GM23248 (cell line): Measurements from ENCODE around the gene TMEM225. TPM values are rescaled to one million over a fixed set of nuclear protein-coding genes. Genes with fewer than 3 reads are reported as not detected.

ENCODE experiments used
- DNase-seq: peaks from one replicate; pipeline ENCODE4 v3.0.0-alpha.2; 2015
- H2AFZ ChIP-seq: fragments of 200-600 bp; sonication (generic); 2 replicates; pipeline ENCODE4 v1.6.1; 2016; ENCODE audit warnings: antibody characterized with exemption
- H3F3A ChIP-seq: fragments of 200-600 bp; sonication (generic); 2 replicates; pipeline ENCODE4 v1.6.1; 2016; ENCODE audit warnings: mild to moderate bottlenecking, antibody characterized with exemption, mixed run types; ENCODE audit not compliant: insufficient read depth
- H3K27ac ChIP-seq: fragments of 200-600 bp; sonication (generic); 2 replicates; pipeline ENCODE4 v1.5.1; 2016; ENCODE audit warnings: mild to moderate bottlenecking
- H3K27me3 ChIP-seq: fragments of 200-600 bp; sonication (generic); replicated peaks from 2 replicates; pipeline ENCODE4 v1.6.1; 2016; ENCODE audit warnings: mild to moderate bottlenecking; ENCODE audit not compliant: insufficient read depth
- H3K36me3 ChIP-seq: fragments of 200-600 bp; sonication (generic); 2 replicates; pipeline ENCODE4 v1.6.1; 2016; ENCODE audit warnings: low read depth, mild to moderate bottlenecking
- H3K4me1 ChIP-seq: fragments of 200-600 bp; sonication (generic); 2 replicates; pipeline ENCODE4 v1.6.1; 2016; ENCODE audit warnings: mild to moderate bottlenecking; ENCODE audit not compliant: insufficient read depth
- H3K4me2 ChIP-seq: fragments of 200-600 bp; sonication (generic); one replicate; pipeline ENCODE4 v1.6.1; 2016; ENCODE audit warnings: mild to moderate bottlenecking; ENCODE audit not compliant: unreplicated experiment
- H3K4me3 ChIP-seq: fragments of 200-600 bp; sonication (generic); 2 replicates; pipeline ENCODE4 v1.5.1; 2016; ENCODE audit warnings: mild to moderate bottlenecking
- H3K79me2 ChIP-seq: fragments of 200-600 bp; sonication (generic); 2 replicates; pipeline ENCODE4 v1.6.1; 2016; ENCODE audit warnings: mild to moderate bottlenecking; ENCODE audit not compliant: insufficient read depth
- H3K9ac ChIP-seq: fragments of 200-600 bp; sonication (generic); 2 replicates; pipeline ENCODE4 v1.6.1; 2016; ENCODE audit warnings: mild to moderate bottlenecking
- H3K9me2 ChIP-seq: fragments of 200-600 bp; sonication (generic); 2 replicates; pipeline ENCODE4 v1.6.1; 2016; ENCODE audit warnings: mixed run types, mild to moderate bottlenecking, moderate library complexity; ENCODE audit not compliant: insufficient read depth
- H3K9me3 ChIP-seq: fragments of 200-600 bp; sonication (generic); one replicate; pipeline ENCODE4 v1.6.1; 2017; ENCODE audit warnings: low read depth
- H4K20me1 ChIP-seq: fragments of 200-600 bp; sonication (generic); 2 replicates; pipeline ENCODE4 v1.6.0; 2016; ENCODE audit not compliant: insufficient read depth
- EZH2 ChIP-seq: fragments of 200-600 bp; sonication (generic); IDR thresholded peaks from 2 replicates; pipeline ENCODE4 v1.6.1; 2018; ENCODE audit warnings: antibody characterized with exemption, mild to moderate bottlenecking; ENCODE audit not compliant: insufficient read depth, poor library complexity, severe bottlenecking
- EZH2phosphoT487 ChIP-seq: fragments of 200-600 bp; sonication (generic); IDR thresholded peaks from 2 replicates; pipeline ENCODE4 v1.6.1; 2018; ENCODE audit warnings: antibody characterized with exemption, moderate library complexity, mild to moderate bottlenecking, low read depth; ENCODE audit not compliant: insufficient read depth
- WGBS, 2 experiments: methylation state at CpG; one replicate each; pipeline ENCODE4 v1.1.6; 2015 to 2017; ENCODE audit warnings: low lambda C conversion rate in 2 of 2, low coverage in 1 of 2; ENCODE audit errors: missing lambda C conversion rate in 2 of 2; 5-methylcytosine and 5-hydroxymethylcytosine counted together
- in situ Hi-C: fragments of 300-500 bp; cut with MboI; formaldehyde crosslinking; loops from 2 replicates; pipeline ENCODE4 v1.15.0; 2020
- polyA plus RNA-seq: library from polyadenylated mRNA; unstranded; fragments of >200 nt; fragmentation: Nextera tagmentation; extraction: Ambion mirVana; gene quantifications from 2 replicates; pipeline ENCODE4 v1.2.1, GENCODE V29; 2016
- total RNA-seq: library from RNA; depleted of rRNA; stranded (reverse); fragments of >200 nt; shearing (Covaris generic); gene quantifications from 2 replicates; pipeline ENCODE4 v1.2.3, GENCODE V29; 2014

The TMEM225 gene
- total and polyA plus RNA-seq, 2 experiments from 2014 or later = not detected

- H3K27me3 ChIP-seq = no peaks in the 10 kb centered on the region
- H3K79me2 ChIP-seq = no peaks in the 10 kb centered on the region
- no peak for DNase-seq
- no peak overlapping the region for H3K4me3 ChIP-seq
- no peak overlapping the region for H3K9ac ChIP-seq
- H2AFZ ChIP-seq = no peak overlapping the region
- TF ChIP-seq EZH2phosphoT487 = no peak
- TF ChIP-seq EZH2 = no peak
- H3K36me3 ChIP-seq = no peaks in the 10 kb centered on the region
- H3K9me2 ChIP-seq = no peaks in the 10 kb centered on the region
- H3K9me3 ChIP-seq = no peaks in the 10 kb centered on the region
- in situ Hi-C loops = no loop called here
- H3F3A ChIP-seq = no peaks in the 10 kb centered on the region
- H4K20me1 ChIP-seq = no peaks in the 10 kb centered on the region
- no peak overlapping the region for H3K27ac ChIP-seq
- H3K4me2 ChIP-seq = no peak overlapping the region
- WGBS, 2 experiments = 1 to 2% methylated on average over 2 of the region's 2 CpGs
- H3K4me1 ChIP-seq = no peaks in the 10 kb centered on the region
These were observed 25.7 kb downstream of the TMEM225 start for GRCh38 chr11:123859731-123860130.

- no peaks in the 10 kb centered on the region for H3K9me2 ChIP-seq
- H3K36me3 ChIP-seq = no peaks in the 10 kb centered on the region
- no peak overlapping the region for H3K27ac ChIP-seq
- no peak overlapping the region for H3K4me3 ChIP-seq
- H4K20me1 ChIP-seq = no peaks in the 10 kb centered on the region
- no peak overlapping the region for H2AFZ ChIP-seq
- H3K9ac ChIP-seq = no peak overlapping the region
- no peak for DNase-seq
- no peaks in the 10 kb centered on the region for H3F3A ChIP-seq
- in situ Hi-C loops = no loop called here
- TF ChIP-seq EZH2phosphoT487 = no peak
- TF ChIP-seq EZH2 = no peak
- H3K4me2 ChIP-seq = no peak overlapping the region
- whole genome bisulfite sequencing, 2 experiments = 7 to 21% methylated on average over 2 of the region's 2 CpGs
- H3K4me1 ChIP-seq = no peaks in the 10 kb centered on the region
- no peaks in the 10 kb centered on the region for H3K27me3 ChIP-seq
- no peaks in the 10 kb centered on the region for H3K79me2 ChIP-seq
- H3K9me3 ChIP-seq = no peaks in the 10 kb centered on the region
These were observed 29.0 kb downstream of the TMEM225 start for GRCh38 chr11:123856444-123856843.

GRCh38 chr11:123853038-123853437 is 32.4 kb downstream of the TMEM225 start:
- no peaks in the 10 kb centered on the region for H3K27me3 ChIP-seq
- no peaks in the 10 kb centered on the region for H3K9me2 ChIP-seq
- TF ChIP-seq EZH2 (no peak), EZH2phosphoT487 (no peak)
- WGBS, 2 experiments = 59 to 67% methylated on average over 2 of the region's 2 CpGs
- no peaks in the 10 kb centered on the region for H3K4me1 ChIP-seq
- H3K27ac ChIP-seq = no peak overlapping the region
- in situ Hi-C loops = no loop called here
- H3K79me2 ChIP-seq = no peaks in the 10 kb centered on the region
- no peak for DNase-seq
- no peak overlapping the region for H2AFZ ChIP-seq
- H3K9me3 ChIP-seq = no peaks in the 10 kb centered on the region
- no peaks in the 10 kb centered on the region for H3F3A ChIP-seq
- H3K9ac ChIP-seq = no peak overlapping the region
- no peak overlapping the region for H3K4me3 ChIP-seq
- no peaks in the 10 kb centered on the region for H4K20me1 ChIP-seq
- no peaks in the 10 kb centered on the region for H3K36me3 ChIP-seq
- H3K4me2 ChIP-seq = no peak overlapping the region

GRCh38 chr11:123852321-123852720 is 33.1 kb downstream of the TMEM225 start:
- Histone ChIP-seq H3K4me1 (no peaks in the 10 kb centered on the region), H3K9ac (no peak overlapping the region), H3K27ac (no peak overlapping the region), H3K9me2 (no peaks in the 10 kb centered on the region), H3K9me3 (no peaks in the 10 kb centered on the region), H3F3A (no peaks in the 10 kb centered on the region), H3K79me2 (no peaks in the 10 kb centered on the region), H3K4me2 (no peak overlapping the region), H4K20me1 (no peaks in the 10 kb centered on the region), H2AFZ (no peak overlapping the region), H3K27me3 (no peaks in the 10 kb centered on the region), H3K36me3 (no peaks in the 10 kb centered on the region), H3K4me3 (no peak overlapping the region)
- in situ Hi-C loops = no loop called here
- DNase-seq = no peak
- TF ChIP-seq EZH2phosphoT487 = no peak
- TF ChIP-seq EZH2 = no peak

- H3K9me2 ChIP-seq = no peaks in the 10 kb centered on the region
- no peak overlapping the region for H3K9ac ChIP-seq
- WGBS, 2 experiments = 65 to 68% methylated on average over 4 of the region's 4 CpGs
- in situ Hi-C loops = no loop called here
- H4K20me1 ChIP-seq = no peaks in the 10 kb centered on the region
- H3K36me3 ChIP-seq = no peaks in the 10 kb centered on the region
- no peak overlapping the region for H3K27ac ChIP-seq
- H3K4me3 ChIP-seq = no peak overlapping the region
- no peaks in the 10 kb centered on the region for H3K79me2 ChIP-seq
- TF ChIP-seq EZH2phosphoT487 (no peak), EZH2 (no peak)
- DNase-seq = no peak
- H2AFZ ChIP-seq = no peak overlapping the region
- no peak overlapping the region for H3K4me2 ChIP-seq
- H3F3A ChIP-seq = no peaks in the 10 kb centered on the region
- H3K4me1 ChIP-seq = no peaks in the 10 kb centered on the region
- no peaks in the 10 kb centered on the region for H3K27me3 ChIP-seq
- no peaks in the 10 kb centered on the region for H3K9me3 ChIP-seq
These were observed 34.4 kb downstream of the TMEM225 start for GRCh38 chr11:123851110-123851509.
